Peyer's patch (tissue), 4 donors: ENCODE measurements around the gene SKA3.

Experiments
- POLR2A ChIP-seq, 2 donors: fragments of 450-650 bp; IDR thresholded peaks; one replicate each; pipeline ENCODE4 v1.5.1; 2017; ENCODE audit warnings: antibody characterized with exemption in 2 of 2, mild to moderate bottlenecking in 2 of 2, moderate library complexity in 2 of 2
- TF ChIP-seq, protein P1 (sequence below), 6 experiments: fragments of 450-650 bp in 4 of 6; fragments of 200-600 bp in 2 of 6; sonication (generic) in 1 of 6; IDR thresholded peaks; one replicate each; pipeline ENCODE4 v1.5.1; 2017 to 2019; ENCODE audit warnings: antibody characterized with exemption in 6 of 6, mild to moderate bottlenecking in 3 of 6, moderate library complexity in 1 of 6

DNA sequence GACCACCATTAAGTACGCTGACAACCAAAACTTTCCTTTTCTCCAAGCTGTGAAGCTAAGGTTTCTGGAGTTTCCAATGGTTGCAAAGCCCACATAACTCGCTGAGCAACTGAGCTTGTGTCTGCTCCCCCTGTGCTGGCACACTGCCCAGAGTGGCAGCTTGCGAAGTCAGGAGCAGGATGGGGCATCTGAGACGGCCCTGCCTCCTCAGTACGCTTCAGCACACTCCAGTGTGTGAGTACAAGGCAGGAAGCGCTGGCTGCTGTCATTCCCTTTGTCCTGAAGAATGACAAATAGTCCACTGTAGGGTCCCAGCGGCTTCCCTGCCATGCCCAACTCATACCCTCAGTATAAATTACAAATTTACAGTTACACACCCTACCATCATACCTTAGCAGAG lies 51.5 kb downstream of the SKA3 start:
- TF ChIP-seq, protein P1, sequence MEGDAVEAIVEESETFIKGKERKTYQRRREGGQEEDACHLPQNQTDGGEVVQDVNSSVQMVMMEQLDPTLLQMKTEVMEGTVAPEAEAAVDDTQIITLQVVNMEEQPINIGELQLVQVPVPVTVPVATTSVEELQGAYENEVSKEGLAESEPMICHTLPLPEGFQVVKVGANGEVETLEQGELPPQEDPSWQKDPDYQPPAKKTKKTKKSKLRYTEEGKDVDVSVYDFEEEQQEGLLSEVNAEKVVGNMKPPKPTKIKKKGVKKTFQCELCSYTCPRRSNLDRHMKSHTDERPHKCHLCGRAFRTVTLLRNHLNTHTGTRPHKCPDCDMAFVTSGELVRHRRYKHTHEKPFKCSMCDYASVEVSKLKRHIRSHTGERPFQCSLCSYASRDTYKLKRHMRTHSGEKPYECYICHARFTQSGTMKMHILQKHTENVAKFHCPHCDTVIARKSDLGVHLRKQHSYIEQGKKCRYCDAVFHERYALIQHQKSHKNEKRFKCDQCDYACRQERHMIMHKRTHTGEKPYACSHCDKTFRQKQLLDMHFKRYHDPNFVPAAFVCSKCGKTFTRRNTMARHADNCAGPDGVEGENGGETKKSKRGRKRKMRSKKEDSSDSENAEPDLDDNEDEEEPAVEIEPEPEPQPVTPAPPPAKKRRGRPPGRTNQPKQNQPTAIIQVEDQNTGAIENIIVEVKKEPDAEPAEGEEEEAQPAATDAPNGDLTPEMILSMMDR (IDR thresholded peaks at IDR 0.05) = no peak
- no peak for TF ChIP-seq POLR2A (IDR thresholded peaks at IDR 0.05)
